HepG2 (cell line): ENCODE data around the gene UBQLN4. TPM values are rescaled to one million over a fixed set of nuclear protein-coding genes. Genes with fewer than 3 reads are reported as not detected.

Experiments used
- ADNP ChIP-seq: sonication (generic); formaldehyde crosslinking; IDR thresholded peaks from 2 replicates; pipeline ENCODE4 v1.4.0; 2020; ENCODE audit warnings: missing genetic modification reagents
- ARNT ChIP-seq: fragments of 450-650 bp; IDR thresholded peaks from 2 replicates; pipeline ENCODE4 v1.6.1; 2017
- CENPX ChIP-seq: sonication (generic); formaldehyde crosslinking; IDR thresholded peaks from 2 replicates; pipeline ENCODE4 v1.9.0; 2021; ENCODE audit warnings: mild to moderate bottlenecking, missing genetic modification reagents, moderate library complexity
- HCFC1 ChIP-seq: fragments of 150-350 bp; IDR thresholded peaks from 2 replicates; pipeline ENCODE4 v1.6.1; 2014; ENCODE audit warnings: low read depth, low read length
- HNF4G ChIP-seq, 2 experiments: sonication (generic) in 1 of 2; formaldehyde crosslinking in 1 of 2; IDR thresholded peaks; 2 replicates each; pipeline versions ENCODE4 v1.4.0 to v1.6.1; 2011 to 2020; ENCODE audit warnings: borderline replicate concordance in 2 of 2, low read depth in 2 of 2, mild to moderate bottlenecking in 2 of 2, low read length in 1 of 2, missing genetic modification reagents in 1 of 2, moderate library complexity in 1 of 2
- MXD4 ChIP-seq: IDR thresholded peaks from 2 replicates; pipeline ENCODE4 v1.6.1; 2016; ENCODE audit warnings: mild to moderate bottlenecking, missing biosample characterization, missing genetic modification reagents
- PHF8 ChIP-seq: sonication (generic); formaldehyde crosslinking; IDR thresholded peaks from 2 replicates; pipeline ENCODE4 v1.5.0; 2020; ENCODE audit warnings: missing genetic modification reagents
- SIN3B ChIP-seq: fragments of 150-350 bp; IDR thresholded peaks from 2 replicates; pipeline ENCODE4 v1.6.1; 2014; ENCODE audit warnings: low read length
- UBTF ChIP-seq: sonication (generic); formaldehyde crosslinking; IDR thresholded peaks from 2 replicates; pipeline ENCODE4 v1.4.0; 2020; ENCODE audit warnings: mild to moderate bottlenecking, missing genetic modification reagents
- ZNF256 ChIP-seq: sonication (generic); formaldehyde crosslinking; conservative IDR thresholded peaks from 2 replicates; pipeline ENCODE4 v1.4.0; 2020; ENCODE audit warnings: missing genetic modification reagents
- ZNF326 ChIP-seq: sonication (generic); formaldehyde crosslinking; IDR thresholded peaks from 2 replicates; pipeline ENCODE4 v1.4.0; 2020; ENCODE audit warnings: missing genetic modification reagents, borderline replicate concordance
- ZNF331 ChIP-seq: sonication (generic); formaldehyde crosslinking; IDR thresholded peaks from 2 replicates; pipeline ENCODE4 v1.4.0; 2020; ENCODE audit warnings: missing genetic modification reagents
- ZNF503 ChIP-seq: sonication (generic); formaldehyde crosslinking; IDR thresholded peaks from 2 replicates; pipeline ENCODE4 v1.4.0; 2020; ENCODE audit warnings: missing genetic modification reagents
- ZNF512 ChIP-seq: sonication (generic); formaldehyde crosslinking; IDR thresholded peaks from 2 replicates; pipeline ENCODE4 v1.4.0; 2020; ENCODE audit warnings: mild to moderate bottlenecking, missing genetic modification reagents
- ZNF792 ChIP-seq: IDR thresholded peaks from 2 replicates; pipeline ENCODE4 v1.6.1; 2016
- polyA plus RNA-seq, 8 experiments: library from polyadenylated mRNA; depleted of rRNA in 3 of 8; stranded (reverse) in 7 of 8; unstranded in 1 of 8; fragments of >200 nt; fragmentation: Illumina TruSeq in 4 of 8; extraction: Trizol in 4 of 8; gene quantifications; 2 replicates each; pipeline versions ENCODE4 v1.2.1 to v1.2.3, GENCODE V29; 2011 to 2016; ENCODE audit warnings: low read depth in 4 of 8, missing spikeins in 1 of 8, mixed read lengths in 1 of 8; ENCODE audit not compliant: insufficient read depth in 1 of 8
- total RNA-seq, 5 experiments: library from RNA; depleted of rRNA; stranded (reverse); fragments of >200 nt; fragmentation: Illumina TruSeq; extraction: Trizol; gene quantifications; 2 replicates each; pipeline ENCODE4 v1.2.3, GENCODE V29; 2016; ENCODE audit warnings: low read depth in 1 of 5
- TF ChIP-seq, protein P1 (sequence below): sonication (generic); formaldehyde crosslinking; IDR thresholded peaks from 2 replicates; pipeline ENCODE4 v1.4.0; 2020; ENCODE audit warnings: missing genetic modification reagents, borderline replicate concordance

UBQLN4 gene
- total and polyA plus RNA-seq, 2 of the 13 experiments (the other 11 are each of a cell fraction or from before 2014, with no cell fraction given) = 31.5 to 39.8 TPM

GRCh38 chr1:156020293-156021092 lies 33.1 kb downstream of the UBQLN4 start, which contains the start of gene SSR2 (continued):
- TF ChIP-seq UBTF (CRISPR knock-in tag) = peak; percentile 21; the same call in 1 of the 2 replicates
- no peak for TF ChIP-seq CENPX (CRISPR knock-in tag)
- TF ChIP-seq ZNF256 (CRISPR knock-in tag) = no peak
- TF ChIP-seq MXD4 = 0 out of 2 replicates have a peak, but pooled peaks have one; percentile 34
- TF ChIP-seq HNF4G (IDR thresholded peaks at IDR 0.05; ENCODE audit: borderline replicate concordance, low read depth, low read length) = no peak
- no peak for TF ChIP-seq HNF4G (CRISPR knock-in tag; IDR thresholded peaks at IDR 0.05; ENCODE audit: borderline replicate concordance, low read depth)
- TF ChIP-seq ADNP (CRISPR knock-in tag) = no peak
- TF ChIP-seq, protein P1, sequence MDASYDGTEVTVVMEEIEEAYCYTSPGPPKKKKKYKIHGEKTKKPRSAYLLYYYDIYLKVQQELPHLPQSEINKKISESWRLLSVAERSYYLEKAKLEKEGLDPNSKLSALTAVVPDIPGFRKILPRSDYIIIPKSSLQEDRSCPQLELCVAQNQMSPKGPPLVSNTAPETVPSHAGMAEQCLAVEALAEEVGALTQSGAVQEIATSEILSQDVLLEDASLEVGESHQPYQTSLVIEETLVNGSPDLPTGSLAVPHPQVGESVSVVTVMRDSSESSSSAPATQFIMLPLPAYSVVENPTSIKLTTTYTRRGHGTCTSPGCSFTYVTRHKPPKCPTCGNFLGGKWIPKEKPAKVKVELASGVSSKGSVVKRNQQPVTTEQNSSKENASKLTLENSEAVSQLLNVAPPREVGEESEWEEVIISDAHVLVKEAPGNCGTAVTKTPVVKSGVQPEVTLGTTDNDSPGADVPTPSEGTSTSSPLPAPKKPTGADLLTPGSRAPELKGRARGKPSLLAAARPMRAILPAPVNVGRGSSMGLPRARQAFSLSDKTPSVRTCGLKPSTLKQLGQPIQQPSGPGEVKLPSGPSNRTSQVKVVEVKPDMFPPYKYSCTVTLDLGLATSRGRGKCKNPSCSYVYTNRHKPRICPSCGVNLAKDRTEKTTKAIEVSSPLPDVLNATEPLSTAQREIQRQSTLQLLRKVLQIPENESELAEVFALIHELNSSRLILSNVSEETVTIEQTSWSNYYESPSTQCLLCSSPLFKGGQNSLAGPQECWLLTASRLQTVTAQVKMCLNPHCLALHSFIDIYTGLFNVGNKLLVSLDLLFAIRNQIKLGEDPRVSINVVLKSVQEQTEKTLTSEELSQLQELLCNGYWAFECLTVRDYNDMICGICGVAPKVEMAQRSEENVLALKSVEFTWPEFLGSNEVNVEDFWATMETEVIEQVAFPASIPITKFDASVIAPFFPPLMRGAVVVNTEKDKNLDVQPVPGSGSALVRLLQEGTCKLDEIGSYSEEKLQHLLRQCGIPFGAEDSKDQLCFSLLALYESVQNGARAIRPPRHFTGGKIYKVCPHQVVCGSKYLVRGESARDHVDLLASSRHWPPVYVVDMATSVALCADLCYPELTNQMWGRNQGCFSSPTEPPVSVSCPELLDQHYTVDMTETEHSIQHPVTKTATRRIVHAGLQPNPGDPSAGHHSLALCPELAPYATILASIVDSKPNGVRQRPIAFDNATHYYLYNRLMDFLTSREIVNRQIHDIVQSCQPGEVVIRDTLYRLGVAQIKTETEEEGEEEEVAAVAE (CRISPR knock-in tag) = 0 out of 2 replicates have a peak, but pooled peaks have one; percentile 38
- peak; percentile 56; the same call in 1 of the 2 replicates for TF ChIP-seq ZNF792 (CRISPR knock-in tag)
- 0 out of 2 replicates have a peak, but pooled peaks have one; percentile 31 for TF ChIP-seq ZNF331
- TF ChIP-seq ZNF503 (CRISPR knock-in tag) = no peak
- peak; percentile 84 for TF ChIP-seq PHF8 (CRISPR knock-in tag)
- no peak for TF ChIP-seq ZNF326
- TF ChIP-seq ZNF512 (CRISPR knock-in tag) = no peak
- TF ChIP-seq ARNT = no peak
- TF ChIP-seq SIN3B = no peak
- TF ChIP-seq HCFC1 = peak; percentile 94
